Esophagus muscularis mucosa (tissue), 4 donors: Measurements from ENCODE around the gene PACSIN1. TPM values are rescaled to one million over a fixed set of nuclear protein-coding genes. Genes with fewer than 3 reads are reported as not detected.

Experiments
- DNase-seq: peaks from one replicate; pipeline ENCODE4 v3.0.0-alpha.2; 2017; ENCODE audit errors: extremely low spot score
- H3K27ac ChIP-seq, 4 donors: fragments of 200-600 bp; sonication (generic); replicated peaks in 1 of 4; 1 replicate in 3 of 4; 2 replicates in 1 of 4; pipeline ENCODE4 v1.5.1; 2016 to 2019; ENCODE audit warnings: mild to moderate bottlenecking in 1 of 4
- H3K27me3 ChIP-seq, 4 donors: fragments of 200-600 bp; sonication (generic); one replicate each; pipeline versions ENCODE4 v1.5.1 to v1.6.0; 2016 to 2019
- H3K36me3 ChIP-seq, 4 donors: fragments of 200-600 bp; sonication (generic); one replicate each; pipeline ENCODE4 v1.5.1; 2016 to 2019
- H3K4me1 ChIP-seq, 4 donors: fragments of 200-600 bp; sonication (generic); one replicate each; pipeline ENCODE4 v1.5.1; 2016 to 2019
- H3K4me3 ChIP-seq, 4 donors: fragments of 200-600 bp; sonication (generic); 1 replicate in 2 of 4; 2 replicates in 2 of 4; pipeline ENCODE4 v1.5.1; 2016 to 2019; ENCODE audit warnings: mild to moderate bottlenecking in 4 of 4, moderate library complexity in 1 of 4
- H3K9me3 ChIP-seq, 4 donors: fragments of 200-600 bp; sonication (generic); 1 replicate in 3 of 4; 2 replicates in 1 of 4; pipeline ENCODE4 v1.5.1; 2016 to 2019
- EP300 ChIP-seq: sonication (generic); formaldehyde crosslinking; IDR thresholded peaks from one replicate; pipeline ENCODE4 v1.6.1; 2017; ENCODE audit warnings: antibody characterized with exemption
- POLR2A ChIP-seq: fragments of 450-650 bp; IDR thresholded peaks from one replicate; pipeline ENCODE4 v1.6.1; 2017; ENCODE audit warnings: antibody characterized with exemption, moderate library complexity, mild to moderate bottlenecking, low read depth
- POLR2AphosphoS5 ChIP-seq, 2 donors: sonication (generic); formaldehyde crosslinking; IDR thresholded peaks; one replicate each; pipeline ENCODE4 v1.6.1; 2017; ENCODE audit warnings: antibody characterized with exemption in 2 of 2
- WGBS: methylation state at CpG from one replicate; pipeline ENCODE4 v1.1.5; 2018; 5-methylcytosine and 5-hydroxymethylcytosine counted together
- intact Hi-C: fragments of 100-400 bp; cut with DNase I; formaldehyde crosslinking; loops from one replicate; pipeline ENCODE4 v1.15.1; 2023
- total RNA-seq, 4 donors: library from RNA; depleted of rRNA; stranded (reverse); fragments of >200 nt; gene quantifications; one replicate each; pipeline versions ENCODE4 v1.1.0 to v1.2.1, GENCODE V29; 2016
- TF ChIP-seq, protein P1 (sequence below), 3 experiments: fragments of 200-600 bp in 2 of 3; fragments of 450-650 bp in 1 of 3; sonication (generic) in 2 of 3; IDR thresholded peaks; one replicate each; pipeline ENCODE4 v1.5.1; 2017 to 2019; ENCODE audit warnings: antibody characterized with exemption in 3 of 3, mild to moderate bottlenecking in 2 of 3, moderate library complexity in 1 of 3

Gene PACSIN1
- total RNA-seq, 4 donors from 2014 or later: 0.42 to 2.3 (median 1.7) TPM

DNA sequence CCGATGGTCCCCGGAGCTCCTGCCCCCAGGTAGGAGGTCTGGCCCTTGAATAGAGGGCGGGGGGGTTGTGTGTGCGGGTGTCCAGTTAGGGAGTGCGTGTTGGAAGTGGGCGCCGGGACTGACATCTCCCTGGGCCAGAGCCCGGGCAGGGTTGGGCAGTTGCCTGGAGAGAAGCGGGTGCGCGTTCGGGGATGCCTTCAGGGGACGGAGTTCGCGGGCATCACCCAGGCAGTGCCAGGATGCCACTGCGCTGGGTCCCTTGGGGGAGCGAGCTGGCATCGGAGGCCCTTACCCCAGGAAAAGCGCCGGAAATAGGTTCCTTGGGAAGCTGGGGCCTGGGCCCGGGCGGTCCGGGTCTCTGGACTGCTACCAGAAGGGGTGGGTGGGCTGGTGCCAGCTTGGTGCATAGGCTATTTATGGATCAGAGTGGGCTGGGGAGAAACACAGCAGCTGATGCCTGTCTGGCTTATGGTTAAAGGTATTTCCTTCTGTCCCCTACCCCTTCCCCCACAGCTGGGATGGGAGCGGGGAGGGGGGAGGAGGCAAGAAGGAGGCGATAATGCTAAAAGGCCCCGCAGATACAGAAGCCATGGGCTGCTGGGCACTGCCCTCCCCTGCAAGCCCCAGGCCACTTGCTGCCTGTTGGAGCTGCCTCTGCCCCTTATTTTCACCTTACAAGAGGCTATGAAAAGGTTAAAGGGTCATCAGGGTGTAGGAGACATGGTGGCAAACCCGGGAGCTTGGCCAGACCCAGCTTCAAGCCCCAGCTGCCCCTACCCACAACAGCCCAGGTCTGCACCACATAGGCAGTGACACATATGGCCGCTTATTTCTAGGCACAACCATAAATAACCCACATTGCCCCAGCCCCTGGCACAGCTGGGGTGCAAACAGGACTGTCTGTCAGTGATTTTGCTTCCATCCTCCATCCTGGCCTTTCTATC, 638 bp downstream of the PACSIN1 start:
- intact Hi-C loops: no loop called here
- 23% methylated on average over 18 of the region's 28 CpGs for WGBS
- peak overlapping the region; percentile 44 to 59 (median 48) for H3K4me3 ChIP-seq

DNA sequence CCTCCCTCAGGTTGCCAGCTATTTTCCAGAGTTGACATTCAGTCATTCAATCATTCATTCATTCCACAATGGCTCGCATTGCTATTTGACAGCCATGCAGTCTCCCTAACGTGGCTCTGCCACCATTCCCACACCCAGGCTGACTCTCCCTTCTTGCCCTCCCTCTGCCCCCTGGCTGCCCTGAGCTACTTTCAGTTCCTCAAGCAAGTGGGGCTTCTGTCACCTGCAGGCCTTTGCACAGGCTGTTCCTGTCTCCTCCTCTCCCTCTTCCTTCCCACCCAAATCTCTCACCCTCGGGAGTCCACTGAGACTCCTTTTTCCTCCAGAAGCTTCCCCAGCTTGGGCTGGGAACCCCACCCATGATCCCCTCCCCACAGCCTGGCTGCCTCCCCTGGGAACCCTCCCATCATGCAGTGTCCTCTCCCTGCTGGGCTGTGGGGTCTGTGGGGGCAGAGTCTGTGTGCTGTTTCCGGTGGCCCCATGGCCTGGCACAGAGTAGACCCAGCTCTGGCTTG, 2.6 kb downstream of the PACSIN1 start:
- Histone ChIP-seq H3K36me3 (no peaks in the 10 kb centered on the region), H3K4me1 (peaks cover 7 to 15% (median 14%) of the 10 kb centered on the region in 4 donors), H3K4me3 (no peak overlapping the region), H3K9me3 (no peaks in the 10 kb centered on the region), H3K27me3 (peaks cover 0 to 39% (median 21%) of the 10 kb centered on the region in 4 donors), H3K27ac (no peak overlapping the region)
- TF ChIP-seq POLR2AphosphoS5 (IDR thresholded peaks at IDR 0.05) (no peak), POLR2A (no peak), EP300 (no peak)
- TF ChIP-seq, protein P1, sequence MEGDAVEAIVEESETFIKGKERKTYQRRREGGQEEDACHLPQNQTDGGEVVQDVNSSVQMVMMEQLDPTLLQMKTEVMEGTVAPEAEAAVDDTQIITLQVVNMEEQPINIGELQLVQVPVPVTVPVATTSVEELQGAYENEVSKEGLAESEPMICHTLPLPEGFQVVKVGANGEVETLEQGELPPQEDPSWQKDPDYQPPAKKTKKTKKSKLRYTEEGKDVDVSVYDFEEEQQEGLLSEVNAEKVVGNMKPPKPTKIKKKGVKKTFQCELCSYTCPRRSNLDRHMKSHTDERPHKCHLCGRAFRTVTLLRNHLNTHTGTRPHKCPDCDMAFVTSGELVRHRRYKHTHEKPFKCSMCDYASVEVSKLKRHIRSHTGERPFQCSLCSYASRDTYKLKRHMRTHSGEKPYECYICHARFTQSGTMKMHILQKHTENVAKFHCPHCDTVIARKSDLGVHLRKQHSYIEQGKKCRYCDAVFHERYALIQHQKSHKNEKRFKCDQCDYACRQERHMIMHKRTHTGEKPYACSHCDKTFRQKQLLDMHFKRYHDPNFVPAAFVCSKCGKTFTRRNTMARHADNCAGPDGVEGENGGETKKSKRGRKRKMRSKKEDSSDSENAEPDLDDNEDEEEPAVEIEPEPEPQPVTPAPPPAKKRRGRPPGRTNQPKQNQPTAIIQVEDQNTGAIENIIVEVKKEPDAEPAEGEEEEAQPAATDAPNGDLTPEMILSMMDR (IDR thresholded peaks at IDR 0.05): no peak
- no peak for DNase-seq
- WGBS: 77% methylated on average over 4 of the region's 4 CpGs
- intact Hi-C loops: no loop called here

More for the DNA sequence above, 638 bp downstream of the PACSIN1 start:
- no peak for DNase-seq
- Histone ChIP-seq H3K27ac (peak overlapping the region in 1 of 4 donors; percentile 18), H3K9me3 (no peaks in the 10 kb centered on the region), H3K4me1 (peaks cover 7 to 15% (median 14%) of the 10 kb centered on the region in 4 donors), H3K36me3 (no peaks in the 10 kb centered on the region), H3K27me3 (peaks cover 0 to 39% (median 21%) of the 10 kb centered on the region in 4 donors)
- TF ChIP-seq EP300 (no peak), POLR2AphosphoS5 (IDR thresholded peaks at IDR 0.05) (no peak), POLR2A (no peak)
- TF ChIP-seq, protein P1 (IDR thresholded peaks at IDR 0.05): no peak

DNA sequence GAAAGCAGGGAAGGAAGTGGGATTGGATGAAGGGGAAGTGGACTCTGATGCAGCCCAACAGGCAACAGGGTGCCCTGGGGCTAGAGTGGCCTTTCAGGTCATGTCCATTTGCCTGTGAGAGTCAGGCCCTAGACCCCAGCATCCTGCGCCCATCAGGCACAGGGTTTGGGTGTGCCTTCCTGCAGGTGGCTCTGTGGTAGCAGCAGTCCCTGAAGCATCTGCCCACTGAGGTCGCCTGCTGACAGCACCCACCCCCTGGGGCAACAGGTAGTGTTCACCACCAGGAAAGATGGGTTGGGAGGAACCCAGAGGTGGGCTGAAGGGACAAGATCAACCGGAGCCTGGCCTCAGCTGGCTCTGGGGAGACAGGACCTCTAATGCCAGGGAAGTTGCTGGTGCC, 3.6 kb downstream of the PACSIN1 start:
- Histone ChIP-seq H3K27ac (no peak overlapping the region), H3K4me1 (peaks cover 7 to 15% (median 14%) of the 10 kb centered on the region in 4 donors), H3K9me3 (peaks cover 0 to 5% (median 0%) of the 10 kb centered on the region in 4 donors), H3K4me3 (no peak overlapping the region), H3K27me3 (peaks cover 0 to 28% (median 21%) of the 10 kb centered on the region in 4 donors), H3K36me3 (no peaks in the 10 kb centered on the region)
- intact Hi-C loops: no loop called here
- TF ChIP-seq POLR2AphosphoS5 (IDR thresholded peaks at IDR 0.05) (no peak), EP300 (no peak), POLR2A (no peak)
- TF ChIP-seq, protein P1 (IDR thresholded peaks at IDR 0.05): no peak
- WGBS: no CpG with 5 or more reads among the region's 3 CpGs
- DNase-seq: no peak

DNA sequence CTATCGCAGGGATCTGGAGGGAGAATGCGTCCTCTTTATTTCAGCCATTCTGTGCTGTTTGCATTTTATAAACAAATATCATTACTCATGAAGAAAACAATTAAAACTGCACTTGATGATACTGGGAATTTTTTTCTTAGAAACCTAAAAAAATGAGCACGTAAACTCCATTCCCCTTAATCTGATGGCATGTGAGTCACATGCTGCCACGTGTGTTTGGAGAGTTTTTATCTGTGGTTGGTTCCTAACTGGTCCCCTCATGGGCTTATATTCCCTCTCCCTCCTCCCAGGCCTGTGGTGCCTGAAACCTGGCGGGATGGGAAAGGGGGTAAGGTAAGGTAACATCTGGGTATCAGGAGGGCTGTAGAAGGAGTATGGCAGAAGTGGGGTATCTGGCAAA, 6.5 kb downstream of the PACSIN1 start:
- Histone ChIP-seq H3K36me3 (no peaks in the 10 kb centered on the region), H3K9me3 (peaks cover 0 to 5% (median 0%) of the 10 kb centered on the region in 4 donors), H3K4me3 (no peak overlapping the region), H3K27ac (no peak overlapping the region), H3K4me1 (no peaks in the 10 kb centered on the region), H3K27me3 (no peaks in the 10 kb centered on the region)
- DNase-seq: no peak
- TF ChIP-seq EP300: no peak
- TF ChIP-seq POLR2AphosphoS5 (IDR thresholded peaks at IDR 0.05): no peak
- TF ChIP-seq, protein P1 (IDR thresholded peaks at IDR 0.05): no peak
- TF ChIP-seq POLR2A: no peak
- 92% methylated on average over 5 of the region's 5 CpGs for WGBS
- intact Hi-C loops: no loop called here
